C4-2B (cell line): ENCODE measurements around the gene CDC37.

ENCODE experiments used
- H3K27ac ChIP-seq: fragments of 450-650 bp; 2 replicates; pipeline ENCODE4 v1.5.1; 2017
- ZFX ChIP-seq: fragments of 450-650 bp; IDR thresholded peaks from 2 replicates; pipeline ENCODE4 v1.6.1; 2017
- TF ChIP-seq, protein P1 (sequence below): fragments of 450-650 bp; conservative IDR thresholded peaks from 2 replicates; pipeline ENCODE4 v1.5.1; 2017; ENCODE audit warnings: mild to moderate bottlenecking

CDC37 gene

DNA sequence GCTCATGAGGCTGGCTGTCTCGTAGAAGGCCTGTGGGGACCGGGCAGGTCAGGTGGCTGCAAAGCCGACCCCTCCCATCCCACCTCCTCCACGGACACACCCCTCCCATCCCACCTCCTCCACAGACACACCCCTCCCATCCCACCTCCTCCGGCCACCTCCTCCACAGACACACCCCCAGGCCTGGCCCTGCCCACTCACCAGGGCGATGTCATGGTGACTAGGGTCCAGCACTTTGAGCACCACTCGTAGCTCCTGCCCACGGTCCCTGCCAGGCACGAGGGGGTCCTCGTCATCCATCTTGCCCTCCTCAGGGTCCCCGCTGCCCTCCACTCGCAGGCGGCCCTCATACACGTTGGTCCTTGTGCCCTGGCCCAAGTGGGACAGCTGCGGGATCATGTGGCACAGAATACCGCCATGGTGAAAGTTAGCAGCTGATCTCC is 41.8 kb downstream of the CDC37 start:
- no peak for TF ChIP-seq ZFX
- TF ChIP-seq, protein P1, sequence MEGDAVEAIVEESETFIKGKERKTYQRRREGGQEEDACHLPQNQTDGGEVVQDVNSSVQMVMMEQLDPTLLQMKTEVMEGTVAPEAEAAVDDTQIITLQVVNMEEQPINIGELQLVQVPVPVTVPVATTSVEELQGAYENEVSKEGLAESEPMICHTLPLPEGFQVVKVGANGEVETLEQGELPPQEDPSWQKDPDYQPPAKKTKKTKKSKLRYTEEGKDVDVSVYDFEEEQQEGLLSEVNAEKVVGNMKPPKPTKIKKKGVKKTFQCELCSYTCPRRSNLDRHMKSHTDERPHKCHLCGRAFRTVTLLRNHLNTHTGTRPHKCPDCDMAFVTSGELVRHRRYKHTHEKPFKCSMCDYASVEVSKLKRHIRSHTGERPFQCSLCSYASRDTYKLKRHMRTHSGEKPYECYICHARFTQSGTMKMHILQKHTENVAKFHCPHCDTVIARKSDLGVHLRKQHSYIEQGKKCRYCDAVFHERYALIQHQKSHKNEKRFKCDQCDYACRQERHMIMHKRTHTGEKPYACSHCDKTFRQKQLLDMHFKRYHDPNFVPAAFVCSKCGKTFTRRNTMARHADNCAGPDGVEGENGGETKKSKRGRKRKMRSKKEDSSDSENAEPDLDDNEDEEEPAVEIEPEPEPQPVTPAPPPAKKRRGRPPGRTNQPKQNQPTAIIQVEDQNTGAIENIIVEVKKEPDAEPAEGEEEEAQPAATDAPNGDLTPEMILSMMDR, result no peak
- H3K27ac ChIP-seq, result no peak overlapping the region

DNA sequence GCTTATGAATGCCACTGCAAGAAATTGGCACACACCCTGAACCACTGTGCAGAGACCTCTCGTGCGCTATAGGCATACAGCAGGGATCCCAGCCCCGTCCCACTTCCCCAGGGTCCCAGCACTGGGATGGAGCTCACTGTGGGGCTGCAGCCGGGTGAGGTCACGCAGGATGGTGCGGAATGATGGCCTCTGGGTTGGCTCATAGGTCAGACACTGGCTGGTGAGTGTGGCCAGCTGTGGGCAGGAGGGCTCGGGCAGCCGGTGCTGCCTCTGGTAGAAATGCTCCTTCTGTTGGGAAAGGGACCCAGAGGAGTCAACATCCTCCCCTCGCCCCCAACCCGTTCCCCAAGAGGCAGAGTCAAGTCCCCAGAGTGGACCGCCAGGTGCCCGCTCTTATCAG is 46.9 kb downstream of the CDC37 start:
- TF ChIP-seq, protein P1, result no peak
- TF ChIP-seq ZFX, result no peak
- H3K27ac ChIP-seq, result no peak overlapping the region

DNA sequence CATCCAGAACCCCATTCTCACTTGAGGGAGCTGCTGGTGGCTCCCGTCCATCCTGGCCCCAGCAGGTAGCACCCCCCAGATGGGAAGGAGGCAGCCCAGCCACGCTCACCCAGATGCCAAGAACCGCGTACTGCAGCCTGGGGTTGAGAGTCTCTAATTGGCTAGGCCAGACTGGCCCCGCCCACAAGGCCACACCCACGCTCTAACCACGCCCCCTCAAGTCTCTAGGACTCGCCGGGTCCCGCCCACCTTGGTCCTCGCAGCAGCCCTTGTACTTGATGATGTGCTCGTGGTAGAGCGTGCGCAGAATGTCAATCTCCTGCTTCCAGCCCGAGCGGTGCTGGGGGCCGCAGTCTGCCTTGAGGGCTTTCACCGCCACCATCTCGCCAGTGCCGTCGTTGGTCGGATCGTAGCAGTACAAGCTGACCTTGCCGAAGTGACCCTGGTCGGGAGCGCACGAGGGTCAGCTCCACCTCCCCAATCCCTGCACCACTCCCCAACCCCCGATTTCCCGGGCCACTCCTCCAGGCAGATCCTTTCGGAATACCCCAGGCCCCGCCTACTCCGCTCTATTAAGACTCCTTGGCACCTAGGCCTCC is 49.5 kb downstream of the CDC37 start:
- no peak overlapping the region for H3K27ac ChIP-seq
- TF ChIP-seq, protein P1, result no peak
- TF ChIP-seq ZFX, result no peak

DNA sequence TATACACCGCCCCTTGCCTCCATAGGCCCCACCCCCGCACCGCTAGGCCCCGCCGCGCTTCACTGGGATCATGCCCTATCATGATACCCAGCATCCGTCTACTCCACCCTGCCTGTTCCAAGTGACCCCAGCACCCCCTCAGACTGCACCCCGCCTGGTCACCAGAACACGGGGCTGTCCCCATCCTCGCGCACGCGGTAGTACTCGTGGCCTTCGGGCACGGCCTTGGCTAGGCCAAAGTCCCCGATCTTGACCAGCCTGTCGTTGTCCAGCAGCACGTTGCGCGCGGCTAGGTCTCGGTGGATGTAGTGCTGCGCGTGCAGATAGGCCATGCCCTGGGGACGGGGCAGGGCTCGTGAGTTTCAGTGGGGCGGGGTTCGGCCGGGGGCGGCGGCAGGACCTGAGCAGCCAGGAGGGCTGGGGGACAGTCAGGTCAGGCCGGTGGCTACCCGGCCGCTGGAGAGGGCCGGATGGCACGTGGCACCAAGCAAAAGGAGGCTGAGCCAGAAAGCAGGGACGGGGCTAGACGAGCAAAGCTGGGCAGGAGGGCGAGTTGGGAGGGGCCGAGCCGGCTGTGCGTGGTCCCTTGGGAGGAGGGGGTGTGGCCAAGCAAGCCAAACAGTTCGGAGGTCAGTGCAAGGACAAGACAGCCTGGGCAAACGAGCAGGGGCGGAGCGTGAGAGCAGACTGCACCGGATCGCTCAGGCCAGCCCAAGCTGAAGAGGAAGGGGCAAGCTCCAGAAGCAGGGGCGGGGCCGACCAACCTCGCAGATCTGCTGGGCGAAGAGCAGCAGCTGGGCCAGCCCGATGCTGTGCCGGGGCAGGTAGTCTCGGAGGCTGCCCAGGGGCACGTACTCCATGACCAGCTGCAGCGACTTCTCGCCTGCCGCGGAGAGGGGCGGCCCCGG is 50.3 kb downstream of the CDC37 start:
- H3K27ac ChIP-seq, result no peak overlapping the region
- TF ChIP-seq, protein P1, result no peak
- TF ChIP-seq ZFX, result no peak

DNA sequence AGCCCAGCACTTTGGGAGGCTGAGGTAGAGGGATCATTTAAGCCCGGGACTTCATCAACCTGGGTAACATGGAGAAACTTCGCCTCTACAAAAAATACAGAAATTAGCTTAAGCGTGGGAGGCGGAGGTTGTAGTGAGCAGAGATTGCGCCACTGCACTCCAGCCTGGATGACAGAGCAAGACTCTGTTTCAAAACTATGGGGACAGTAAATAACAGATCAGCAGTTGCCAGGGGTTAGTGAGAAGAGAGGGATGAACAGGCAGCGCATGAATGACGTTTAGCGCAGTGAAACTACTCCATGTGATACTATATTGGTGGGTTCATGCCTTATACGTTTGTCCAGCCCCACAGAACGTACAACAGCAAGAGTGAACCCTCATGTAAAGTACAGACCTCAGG is 56.8 kb downstream of the CDC37 start:
- H3K27ac ChIP-seq, result no peak overlapping the region
- no peak for TF ChIP-seq ZFX
- TF ChIP-seq, protein P1, result no peak

DNA sequence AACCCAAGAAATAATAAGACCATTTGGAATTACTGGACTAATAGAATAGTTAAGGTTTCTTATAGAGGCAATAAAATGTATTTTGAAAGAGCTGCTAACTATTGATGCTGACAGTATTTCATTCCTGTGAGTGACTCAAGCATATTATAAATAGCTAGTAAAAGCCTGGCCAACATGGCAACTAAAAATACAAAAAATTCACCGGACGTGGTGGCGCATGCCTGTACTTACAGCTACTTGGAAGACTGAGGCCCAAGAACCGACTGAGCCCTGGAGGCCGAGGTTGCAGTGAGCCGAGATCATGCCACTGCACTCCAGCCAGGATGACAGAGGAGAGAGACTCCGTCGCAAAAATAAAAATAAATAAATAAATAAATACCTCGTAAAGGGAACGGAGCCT is 58.6 kb downstream of the CDC37 start:
- H3K27ac ChIP-seq, result no peak overlapping the region
- no peak for TF ChIP-seq ZFX
- TF ChIP-seq, protein P1, result no peak

DNA sequence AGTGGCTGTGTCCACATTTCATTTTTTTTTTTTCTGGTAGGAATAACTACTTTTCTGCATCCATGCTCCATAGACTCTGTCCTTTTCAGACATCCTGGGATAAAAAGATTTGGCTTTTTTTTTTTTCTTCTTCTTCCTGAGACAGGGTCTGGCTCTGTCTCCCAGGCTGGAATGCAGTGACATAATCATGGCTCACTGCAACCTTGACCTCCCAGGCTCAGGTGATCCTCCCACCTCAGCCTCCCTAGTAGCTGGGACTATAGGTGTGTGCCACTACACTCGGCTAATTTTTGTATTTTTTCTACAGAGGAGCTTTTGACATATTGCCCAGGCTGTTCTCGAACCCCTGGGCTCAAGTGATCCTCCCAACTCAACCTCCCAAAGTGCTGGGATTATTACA is 59.8 kb downstream of the CDC37 start:
- H3K27ac ChIP-seq, result no peak overlapping the region
- TF ChIP-seq, protein P1, result no peak
- TF ChIP-seq ZFX, result no peak
